Tibial artery (tissue), 4 donors: ENCODE measurements around the gene PPFIBP2.
"Not testable (repeated sequence)": the region's sequence is repeated elsewhere in the genome, so short reads cannot be mapped to it uniquely, and the experiment has no call there.

Source experiments
- DNase-seq, 2 donors: peaks; one replicate each; pipeline ENCODE4 v3.0.0-alpha.2; 2019
- H3K27ac ChIP-seq, 2 donors: fragments of 200-600 bp; sonication (generic) in 1 of 2; 1 replicate in 1 of 2; 2 replicates in 1 of 2; pipeline ENCODE4 v1.5.1; 2018 to 2019; ENCODE audit warnings: mild to moderate bottlenecking in 1 of 2
- H3K27me3 ChIP-seq, 2 donors: fragments of 200-600 bp; sonication (generic) in 1 of 2; one replicate each; pipeline versions ENCODE4 v1.5.1 to v1.6.0; 2016 to 2019
- H3K36me3 ChIP-seq, 3 donors: fragments of 200-600 bp; sonication (generic) in 2 of 3; one replicate each; pipeline ENCODE4 v1.5.1; 2016 to 2019; ENCODE audit warnings: mild to moderate bottlenecking in 2 of 3
- H3K4me1 ChIP-seq, 4 donors: fragments of 200-600 bp; sonication (generic) in 2 of 4; 1 replicate in 3 of 4; 2 replicates in 1 of 4; pipeline ENCODE4 v1.5.1; 2016 to 2019
- H3K4me3 ChIP-seq, 2 donors: fragments of 200-600 bp; sonication (generic) in 1 of 2; 1 replicate in 1 of 2; 2 replicates in 1 of 2; pipeline ENCODE4 v1.5.1; 2018 to 2019; ENCODE audit warnings: mild to moderate bottlenecking in 2 of 2
- H3K9me3 ChIP-seq, 3 donors: fragments of 200-600 bp; sonication (generic) in 1 of 3; one replicate each; pipeline ENCODE4 v1.5.1; 2016 to 2019
- CTCF ChIP-seq, 2 experiments: fragments of 200-600 bp in 1 of 2; fragments of 450-650 bp in 1 of 2; IDR thresholded peaks; one replicate each; pipeline ENCODE4 v1.5.1; 2017 to 2019; ENCODE audit warnings: antibody characterized with exemption in 2 of 2, mild to moderate bottlenecking in 1 of 2, moderate library complexity in 1 of 2
- intact Hi-C: fragments of 100-400 bp; cut with DNase I; formaldehyde crosslinking; loops from one replicate; pipeline ENCODE4 v1.15.0; 2023; ENCODE audit warnings: low total_unique reads

PPFIBP2 gene

GRCh38 chr11:7516475-7516874, 2.7 kb downstream of the PPFIBP2 start:
- Histone ChIP-seq H3K27ac (no peak overlapping the region), H3K27me3 (no peaks in the 10 kb centered on the region), H3K9me3 (no peaks in the 10 kb centered on the region), H3K4me1 (peaks cover 0 to 18% (median 16%) of the 10 kb centered on the region in 4 donors), H3K36me3 (no peaks in the 10 kb centered on the region), H3K4me3 (no peak overlapping the region)
- no peak for TF ChIP-seq CTCF (IDR thresholded peaks at IDR 0.05)
- intact Hi-C loops = no loop called here
- no peak for DNase-seq

- H3K27ac ChIP-seq, DNase-seq, H3K4me1 ChIP-seq, H3K27me3 ChIP-seq, H3K36me3 ChIP-seq, intact Hi-C loops, H3K4me3 ChIP-seq, H3K9me3 ChIP-seq: not testable (repeated sequence)
Measured at GRCh38 chr11:7517743-7518142, 3.9 kb downstream of the PPFIBP2 start.

- Histone ChIP-seq H3K36me3 (no peaks in the 10 kb centered on the region), H3K4me3 (no peak overlapping the region), H3K27ac (no peak overlapping the region), H3K4me1 (peaks cover 0 to 7% (median 1%) of the 10 kb centered on the region in 4 donors), H3K9me3 (no peaks in the 10 kb centered on the region), H3K27me3 (no peaks in the 10 kb centered on the region)
- no peak for DNase-seq
- no peak for TF ChIP-seq CTCF (IDR thresholded peaks at IDR 0.05)
- intact Hi-C loops = no loop called here
Measured at GRCh38 chr11:7518811-7519562, 5.2 kb downstream of the PPFIBP2 start.

- Histone ChIP-seq H3K36me3 (no peaks in the 10 kb centered on the region), H3K9me3 (no peaks in the 10 kb centered on the region), H3K27ac (no peak overlapping the region), H3K27me3 (no peaks in the 10 kb centered on the region), H3K4me1 (peaks cover 0 to 7% (median 3%) of the 10 kb centered on the region in 4 donors), H3K4me3 (no peak overlapping the region)
- no peak for TF ChIP-seq CTCF (IDR thresholded peaks at IDR 0.05)
- intact Hi-C loops = no loop called here
- DNase-seq = no peak
Measured at GRCh38 chr11:7520011-7520942, 6.5 kb downstream of the PPFIBP2 start.

- no peak for DNase-seq
- Histone ChIP-seq H3K9me3 (no peaks in the 10 kb centered on the region), H3K27ac (no peak overlapping the region), H3K4me3 (no peak overlapping the region), H3K4me1 (peaks cover 0 to 7% (median 3%) of the 10 kb centered on the region in 4 donors), H3K36me3 (no peaks in the 10 kb centered on the region), H3K27me3 (no peaks in the 10 kb centered on the region)
- intact Hi-C loops = no loop called here
- no peak for TF ChIP-seq CTCF (IDR thresholded peaks at IDR 0.05)
Measured at GRCh38 chr11:7520981-7521487, 7.2 kb downstream of the PPFIBP2 start.

GRCh38 chr11:7522121-7522520, 8.3 kb downstream of the PPFIBP2 start:
- no peak overlapping the region for H3K27ac ChIP-seq
- intact Hi-C loops = no loop called here
- H3K27me3 ChIP-seq = no peaks in the 10 kb centered on the region

More at GRCh38 chr11:7522121-7522520, 8.3 kb downstream of the PPFIBP2 start:
- Histone ChIP-seq H3K9me3 (no peaks in the 10 kb centered on the region), H3K4me3 (no peak overlapping the region), H3K4me1 (peaks cover 0 to 7% (median 3%) of the 10 kb centered on the region in 4 donors), H3K36me3 (no peaks in the 10 kb centered on the region)
- TF ChIP-seq CTCF (IDR thresholded peaks at IDR 0.05) = no peak
- no peak for DNase-seq
